GM12873 (cell line): ENCODE measurements around the gene EHD4.

ENCODE experiments used
- CTCF ChIP-seq: IDR thresholded peaks from 2 replicates; pipeline ENCODE4 v1.5.1; 2012; ENCODE audit warnings: low read depth, mild to moderate bottlenecking, moderate library complexity, low read length, control low read depth; ENCODE audit not compliant: insufficient read depth; ENCODE audit errors: missing control alignments

Gene EHD4

GRCh38 chr15:41879321-41879845 is 93.0 kb downstream of the EHD4 start:
- no peak for TF ChIP-seq CTCF

GRCh38 chr15:41878355-41878699 is 94.0 kb downstream of the EHD4 start:
- TF ChIP-seq CTCF: no peak

DNA sequence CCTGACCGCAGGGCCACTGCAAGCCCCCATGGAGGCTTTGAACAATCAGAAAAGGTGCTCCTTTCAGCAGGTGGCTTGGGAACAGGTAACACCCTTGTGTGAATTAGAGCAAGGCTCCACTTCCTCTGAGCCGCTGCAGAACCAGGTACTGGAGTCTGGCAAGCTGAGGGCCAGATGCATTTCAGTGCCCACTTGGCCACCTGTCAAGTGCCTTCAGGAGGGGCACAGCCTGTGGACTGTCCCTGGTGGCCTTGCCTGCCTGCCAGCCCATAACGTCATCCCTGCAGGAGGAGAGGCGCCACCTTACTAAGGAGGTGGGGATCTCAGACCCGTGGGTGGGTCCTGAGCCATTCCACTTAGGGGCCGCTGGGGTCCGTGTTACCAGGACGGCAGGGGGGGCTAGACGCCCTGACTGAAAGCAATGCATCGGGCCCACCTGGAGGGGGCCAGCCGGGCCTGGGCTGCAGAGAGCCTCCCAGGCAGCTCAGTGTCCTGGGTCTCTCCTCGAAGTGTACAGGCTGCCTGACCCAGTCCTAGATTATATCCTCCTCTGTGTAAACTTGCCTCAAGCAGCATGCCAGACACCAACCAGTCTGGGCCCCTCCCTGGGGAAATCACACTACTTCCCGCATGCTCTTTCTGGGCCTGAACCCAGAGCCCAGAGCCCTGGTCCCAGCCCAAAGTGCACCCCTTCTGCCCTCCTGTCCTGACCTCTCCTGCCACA is 94.6 kb downstream of the EHD4 start:
- TF ChIP-seq CTCF: no peak

GRCh38 chr15:41876689-41877088 is 95.7 kb downstream of the EHD4 start:
- TF ChIP-seq CTCF: no peak

DNA sequence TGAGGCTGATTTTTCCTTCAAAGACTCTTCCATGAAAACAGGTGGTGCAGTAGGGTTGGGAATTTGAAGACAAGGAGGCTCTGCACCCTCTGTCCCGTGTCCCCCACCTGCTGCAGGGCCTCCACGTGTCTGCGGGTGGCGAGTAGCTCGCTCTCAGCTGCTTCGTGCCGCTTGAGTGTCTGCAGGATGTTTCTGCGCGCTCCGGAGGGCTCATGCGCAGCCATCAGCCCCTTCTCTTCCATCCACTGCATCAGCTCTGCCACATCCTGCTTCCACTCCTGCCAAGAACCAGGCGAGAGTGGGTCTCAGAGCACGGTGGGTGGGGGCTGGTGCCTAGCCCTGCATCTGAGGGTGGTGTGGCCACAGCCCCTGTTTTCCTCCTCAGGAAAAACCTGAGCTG is 96.3 kb downstream of the EHD4 start:
- TF ChIP-seq CTCF: no peak

GRCh38 chr15:41874736-41875135 is 97.6 kb downstream of the EHD4 start:
- TF ChIP-seq CTCF: no peak

DNA sequence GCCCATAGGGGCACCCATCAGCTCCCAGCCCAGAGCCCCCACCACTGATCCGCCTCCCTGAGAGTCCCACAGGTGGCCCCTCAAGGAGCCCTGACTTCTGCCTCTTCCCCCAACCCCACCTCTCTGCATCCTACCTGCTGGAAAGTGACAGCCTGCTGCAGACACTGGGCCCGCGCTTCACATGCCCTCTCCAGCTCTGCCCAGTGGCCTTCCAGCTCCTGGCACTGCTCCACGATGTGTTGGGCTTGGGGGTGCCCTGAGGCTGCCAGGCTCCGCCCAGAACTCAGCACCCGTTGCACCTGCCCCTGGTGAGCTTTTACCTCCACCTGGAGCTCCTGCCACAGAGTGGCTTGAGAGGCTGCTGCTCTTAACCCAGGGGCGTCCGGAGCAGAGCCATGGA is 98.6 kb downstream of the EHD4 start:
- no peak for TF ChIP-seq CTCF
